Erythroblast (primary cell): Measurements from ENCODE around the gene KCNK17.

Source experiments
- GATA1 ChIP-seq: IDR thresholded peaks from 2 replicates; pipeline ENCODE4 v1.6.1; 2011; ENCODE audit warnings: low read depth, mild to moderate bottlenecking, control low read depth, low read length, moderate library complexity
- POLR2A ChIP-seq: IDR thresholded peaks from 2 replicates; pipeline ENCODE4 v1.6.1; 2011; ENCODE audit warnings: mild to moderate bottlenecking, low read length

GRCh38 chr6:39339868-39340550, 25.8 kb upstream of the KCNK17 start:
- TF ChIP-seq POLR2A (no peak), GATA1 (no peak)
